ENCODE data around the gene STAT3.

STAT3 gene

DNA sequence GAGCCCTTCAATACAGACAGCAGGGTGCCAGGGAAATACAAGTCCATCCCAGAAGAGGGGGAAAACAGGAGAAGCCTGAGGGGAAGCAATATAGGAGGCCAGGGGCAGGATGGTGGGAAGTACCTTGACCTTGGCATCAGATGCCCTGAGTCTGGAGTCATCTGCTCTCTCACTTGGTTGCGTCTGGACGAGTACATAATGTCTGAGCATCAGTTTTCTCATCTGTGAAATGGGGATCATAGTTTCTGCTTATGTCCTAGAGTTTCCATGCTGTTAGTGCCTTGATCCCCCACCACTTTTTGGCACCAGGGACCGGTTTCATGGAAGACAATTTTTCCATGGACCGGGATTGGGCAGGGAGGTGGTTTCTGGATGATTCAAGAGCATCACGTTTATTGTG is 97.7 kb downstream of the STAT3 start:
- no peak overlapping the region for H3K27ac ChIP-seq
- TF ChIP-seq ZFX (IDR thresholded peaks at IDR 0.05; ENCODE audit: borderline replicate concordance): no peak
- TF ChIP-seq, protein P1, sequence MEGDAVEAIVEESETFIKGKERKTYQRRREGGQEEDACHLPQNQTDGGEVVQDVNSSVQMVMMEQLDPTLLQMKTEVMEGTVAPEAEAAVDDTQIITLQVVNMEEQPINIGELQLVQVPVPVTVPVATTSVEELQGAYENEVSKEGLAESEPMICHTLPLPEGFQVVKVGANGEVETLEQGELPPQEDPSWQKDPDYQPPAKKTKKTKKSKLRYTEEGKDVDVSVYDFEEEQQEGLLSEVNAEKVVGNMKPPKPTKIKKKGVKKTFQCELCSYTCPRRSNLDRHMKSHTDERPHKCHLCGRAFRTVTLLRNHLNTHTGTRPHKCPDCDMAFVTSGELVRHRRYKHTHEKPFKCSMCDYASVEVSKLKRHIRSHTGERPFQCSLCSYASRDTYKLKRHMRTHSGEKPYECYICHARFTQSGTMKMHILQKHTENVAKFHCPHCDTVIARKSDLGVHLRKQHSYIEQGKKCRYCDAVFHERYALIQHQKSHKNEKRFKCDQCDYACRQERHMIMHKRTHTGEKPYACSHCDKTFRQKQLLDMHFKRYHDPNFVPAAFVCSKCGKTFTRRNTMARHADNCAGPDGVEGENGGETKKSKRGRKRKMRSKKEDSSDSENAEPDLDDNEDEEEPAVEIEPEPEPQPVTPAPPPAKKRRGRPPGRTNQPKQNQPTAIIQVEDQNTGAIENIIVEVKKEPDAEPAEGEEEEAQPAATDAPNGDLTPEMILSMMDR (IDR thresholded peaks at IDR 0.05): no peak

DNA sequence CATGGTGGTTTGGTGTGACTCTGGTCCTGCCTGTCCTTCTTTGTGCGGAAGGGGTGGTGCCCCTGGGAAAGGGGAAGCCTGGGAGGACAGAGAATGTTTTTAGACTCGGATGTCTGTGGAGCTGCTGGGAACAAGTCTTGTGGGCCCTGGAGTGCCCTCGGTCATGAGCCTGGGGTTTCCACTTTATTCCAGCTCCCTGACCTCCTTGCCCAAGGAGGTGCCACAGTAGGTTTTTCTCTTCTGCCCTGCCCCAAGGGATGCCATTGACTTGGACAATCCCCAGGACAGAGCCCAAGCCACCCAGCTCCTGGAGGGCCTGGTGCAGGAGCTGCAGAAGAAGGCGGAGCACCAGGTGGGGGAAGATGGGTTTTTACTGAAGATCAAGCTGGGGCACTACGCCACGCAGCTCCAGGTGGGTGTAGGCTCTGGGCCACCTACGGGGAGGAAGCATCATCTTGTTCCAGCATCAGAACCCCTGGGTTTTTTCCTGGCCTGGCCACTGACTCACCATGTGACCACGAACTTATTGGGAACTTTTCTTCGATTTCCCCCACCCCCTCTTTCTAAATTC is 98.5 kb downstream of the STAT3 start:
- H3K27ac ChIP-seq: no peak overlapping the region
- no peak for TF ChIP-seq ZFX (IDR thresholded peaks at IDR 0.05; ENCODE audit: borderline replicate concordance)
- TF ChIP-seq, protein P1 (IDR thresholded peaks at IDR 0.05): no peak

DNA sequence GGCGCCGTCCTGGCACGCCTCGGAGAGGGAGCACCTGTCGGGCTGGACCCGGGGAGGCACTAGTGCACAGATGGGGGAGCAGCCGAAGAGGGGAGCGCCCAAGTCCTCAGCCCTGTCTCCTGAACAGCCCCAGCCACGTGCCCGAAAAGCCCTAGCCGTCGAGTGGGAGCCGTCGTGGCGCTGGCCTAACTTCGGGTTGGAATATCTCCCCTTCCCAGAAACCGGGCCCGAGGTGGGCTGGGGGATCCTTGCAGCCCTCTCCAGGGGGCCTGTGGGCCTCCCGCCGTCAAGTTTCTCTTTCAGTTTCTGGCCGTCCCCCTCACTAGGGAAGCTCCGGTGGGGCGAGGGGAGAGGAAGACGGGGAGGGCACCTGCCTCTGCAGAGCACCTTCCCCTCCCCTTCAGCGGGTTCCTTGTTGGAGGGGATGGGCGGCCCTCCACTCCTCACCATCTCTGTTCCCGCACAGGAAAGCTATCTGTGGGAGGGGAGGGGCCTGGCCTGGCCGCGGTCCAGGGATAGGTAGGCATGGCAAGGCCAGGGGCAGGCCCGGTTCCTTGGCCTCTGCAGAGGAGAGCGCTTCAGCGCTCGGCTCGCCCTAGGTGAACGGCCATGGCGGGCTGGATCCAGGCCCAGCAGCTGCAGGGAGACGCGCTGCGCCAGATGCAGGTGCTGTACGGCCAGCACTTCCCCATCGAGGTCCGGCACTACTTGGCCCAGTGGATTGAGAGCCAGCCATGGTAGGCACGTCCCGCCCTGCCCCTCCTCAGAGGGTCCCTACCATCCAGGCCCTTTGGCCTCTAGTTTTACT is 99.2 kb downstream of the STAT3 start:
- no peak overlapping the region for H3K27ac ChIP-seq

DNA sequence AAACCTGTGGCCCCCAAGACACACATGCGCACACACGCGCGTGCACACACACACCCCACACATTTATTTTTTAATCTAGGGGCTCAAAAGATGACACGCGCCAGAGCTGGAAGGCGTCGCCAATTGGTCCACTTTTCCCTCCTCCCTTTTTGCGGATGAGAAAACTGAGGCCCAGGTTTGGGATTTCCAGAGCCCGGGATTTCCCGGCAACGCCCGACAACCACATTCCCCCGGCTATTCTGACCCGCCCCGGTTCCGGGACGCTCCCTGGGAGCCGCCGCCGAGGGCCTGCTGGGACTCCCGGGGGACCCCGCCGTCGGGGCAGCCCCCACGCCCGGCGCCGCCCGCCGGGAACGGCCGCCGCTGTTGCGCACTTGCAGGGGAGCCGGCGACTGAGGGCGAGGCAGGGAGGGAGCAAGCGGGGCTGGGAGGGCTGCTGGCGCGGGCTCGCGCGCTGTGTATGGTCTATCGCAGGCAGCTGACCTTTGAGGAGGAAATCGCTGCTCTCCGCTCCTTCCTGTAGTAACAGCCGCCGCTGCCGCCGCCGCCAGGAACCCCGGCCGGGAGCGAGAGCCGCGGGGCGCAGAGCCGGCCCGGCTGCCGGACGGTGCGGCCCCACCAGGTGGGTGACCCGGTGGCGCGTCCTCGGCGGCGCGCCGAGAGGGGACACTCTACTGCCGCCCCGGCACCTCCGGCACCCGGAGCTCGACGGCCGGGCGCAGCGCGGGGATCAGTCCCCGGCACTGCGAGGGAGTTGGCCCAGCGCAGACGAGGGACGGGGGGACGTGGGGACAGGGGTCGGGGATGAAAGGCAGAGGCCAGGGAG is 100.1 kb downstream of the STAT3 start, which contains the start of gene STAT5A:
TSS of gene STAT5A (plus strand) at position 522 of the 826 bp plus-strand sequence. CDS start 914 bp downstream, outside the sequence.
- no peak within 1 kb of the TSS for H3K27ac ChIP-seq
- TF ChIP-seq, protein P1 (IDR thresholded peaks at IDR 0.05): no peak
- TF ChIP-seq ZFX (IDR thresholded peaks at IDR 0.05; ENCODE audit: borderline replicate concordance): no peak

More for the DNA sequence above, 99.2 kb downstream of the STAT3 start:
- TF ChIP-seq, protein P1 (IDR thresholded peaks at IDR 0.05): no peak
- no peak for TF ChIP-seq ZFX (IDR thresholded peaks at IDR 0.05; ENCODE audit: borderline replicate concordance)

DNA sequence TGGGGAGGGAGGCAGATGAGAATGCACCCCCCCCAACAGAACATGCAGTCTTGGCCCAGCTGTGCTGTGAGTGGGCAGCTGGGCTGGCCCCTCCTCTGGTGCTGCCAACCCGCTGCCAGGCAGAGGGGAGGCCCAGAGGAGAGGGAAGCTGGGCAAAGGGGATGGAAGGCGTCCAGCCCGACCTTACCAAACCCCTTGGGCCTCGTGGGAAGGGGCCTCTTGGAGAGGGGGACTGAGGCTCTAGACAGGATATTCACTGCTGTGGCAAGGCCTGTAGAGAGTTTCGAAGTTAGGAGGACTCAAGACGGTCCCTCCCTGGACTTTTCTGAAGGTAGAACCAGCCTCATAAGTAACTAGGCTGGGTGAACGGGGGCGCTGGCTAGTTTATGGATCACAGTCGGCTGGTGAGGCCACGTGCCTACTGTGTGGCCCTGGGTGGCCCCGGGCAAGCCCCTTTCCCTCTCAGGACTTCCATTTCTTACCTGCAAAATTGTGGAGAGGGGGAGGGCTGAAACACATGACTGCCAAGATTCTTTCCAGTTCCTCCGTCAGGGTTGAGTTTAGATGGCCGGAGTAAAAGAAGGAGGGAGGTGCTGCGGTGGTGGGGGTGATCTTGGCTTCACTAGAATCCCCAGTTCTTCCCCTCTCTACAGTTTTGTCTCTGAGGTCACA is 100.8 kb downstream of the STAT3 start:
- TF ChIP-seq ZFX (IDR thresholded peaks at IDR 0.05; ENCODE audit: borderline replicate concordance): no peak
- TF ChIP-seq, protein P1 (IDR thresholded peaks at IDR 0.05): no peak
- H3K27ac ChIP-seq: no peak overlapping the region

DNA sequence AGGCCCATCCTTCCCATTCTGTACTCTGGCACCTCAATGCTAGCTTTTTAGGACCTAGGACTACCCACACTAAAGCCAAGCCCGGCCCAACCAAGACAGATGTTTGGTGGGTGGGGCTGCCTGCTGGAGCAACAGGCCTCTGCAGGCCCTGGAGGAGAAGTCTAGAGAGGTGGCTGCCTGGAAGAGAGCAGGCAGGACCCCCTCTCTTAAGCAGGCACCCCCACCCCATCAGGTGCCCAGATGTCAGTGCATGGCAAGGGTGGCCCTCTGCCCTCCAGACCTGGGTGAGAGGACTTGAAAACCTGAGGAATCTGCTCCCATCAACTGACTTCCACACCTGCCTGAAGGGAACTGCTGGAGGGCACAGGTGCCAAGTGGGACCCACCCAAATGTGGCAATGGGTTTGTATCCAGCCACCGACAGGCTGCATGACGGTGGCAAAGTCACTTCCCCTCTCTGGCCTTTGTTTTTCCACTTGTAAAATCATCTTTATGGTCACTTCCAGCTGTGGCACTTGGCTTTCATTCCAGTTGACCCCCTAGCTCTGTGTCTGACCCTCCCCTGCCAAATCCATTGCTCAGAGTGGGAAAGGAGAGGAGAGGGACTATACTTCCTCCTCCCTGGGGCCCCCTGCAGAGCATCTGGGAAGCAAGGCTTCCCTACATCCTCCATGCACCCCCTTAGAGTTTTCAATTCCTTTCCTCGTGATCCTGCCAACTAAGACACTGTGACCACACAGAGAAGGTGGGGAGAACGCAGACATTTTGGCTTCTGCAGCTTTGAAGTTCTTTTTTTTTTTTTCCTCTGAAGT is 101.6 kb downstream of the STAT3 start:
- TF ChIP-seq, protein P1 (IDR thresholded peaks at IDR 0.05): no peak
- no peak for TF ChIP-seq ZFX (IDR thresholded peaks at IDR 0.05; ENCODE audit: borderline replicate concordance)
- H3K27ac ChIP-seq: no peak overlapping the region

All from 22Rv1 (cell line).